HUES48 (cell line): Measurements from ENCODE around the gene MED29.
"Not testable (repeated sequence)": the region's sequence is repeated elsewhere in the genome, so short reads cannot be mapped to it uniquely, and the experiment has no call there.

ENCODE experiments used
- H3K27ac ChIP-seq: one replicate; pipeline ENCODE4 v1.7.0; 2013; ENCODE audit warnings: low read depth, low read length, inconsistent platforms
- H3K27me3 ChIP-seq: 2 replicates; pipeline ENCODE4 v1.6.1; 2013; ENCODE audit warnings: mild to moderate bottlenecking, low read length; ENCODE audit not compliant: control insufficient read depth, insufficient read depth
- H3K36me3 ChIP-seq: 2 replicates; pipeline ENCODE4 v1.6.1; 2013; ENCODE audit warnings: low read length; ENCODE audit not compliant: control insufficient read depth, insufficient read depth
- H3K4me1 ChIP-seq: 2 replicates; pipeline ENCODE4 v1.6.1; 2013; ENCODE audit warnings: mild to moderate bottlenecking, low read length; ENCODE audit not compliant: control insufficient read depth, insufficient read depth
- H3K4me3 ChIP-seq: 2 replicates; pipeline ENCODE4 v1.5.1; 2013; ENCODE audit warnings: mild to moderate bottlenecking, low read depth, low read length
- H3K9ac ChIP-seq: 2 replicates; pipeline ENCODE4 v1.6.1; 2013; ENCODE audit warnings: mild to moderate bottlenecking, low read depth, low read length, moderate library complexity
- H3K9me3 ChIP-seq: 2 replicates; pipeline ENCODE4 v1.6.1; 2013; ENCODE audit warnings: low read length; ENCODE audit not compliant: control insufficient read depth, insufficient read depth

Gene MED29

DNA sequence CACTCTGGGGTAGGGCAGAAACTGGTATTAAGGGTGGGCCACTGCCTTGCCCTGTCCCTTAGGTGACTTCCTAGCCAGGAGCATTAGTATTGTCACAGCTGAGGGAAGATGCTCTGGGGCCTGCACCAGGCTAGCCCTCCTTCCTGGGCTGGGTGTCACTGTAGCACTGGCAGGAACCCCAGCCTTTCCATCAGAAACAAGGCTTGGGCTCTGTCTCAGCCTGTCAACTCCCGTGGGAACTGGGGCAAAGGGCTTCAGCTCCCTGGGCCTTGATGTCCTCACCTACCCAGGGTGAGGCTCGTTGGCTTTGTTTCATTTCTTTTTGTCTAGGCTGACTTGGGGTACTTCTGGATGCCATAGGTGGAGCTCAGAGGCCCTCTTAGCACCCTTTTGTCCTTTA lies 18.2 kb upstream of the MED29 start:
- Histone ChIP-seq H3K9me3 (no peaks in the 10 kb centered on the region), H3K27ac (no peak overlapping the region), H3K9ac (no peak overlapping the region), H3K27me3 (no peaks in the 10 kb centered on the region), H3K4me1 (no peaks in the 10 kb centered on the region), H3K4me3 (no peak overlapping the region), H3K36me3 (peaks cover 81% of the 10 kb centered on the region)

DNA sequence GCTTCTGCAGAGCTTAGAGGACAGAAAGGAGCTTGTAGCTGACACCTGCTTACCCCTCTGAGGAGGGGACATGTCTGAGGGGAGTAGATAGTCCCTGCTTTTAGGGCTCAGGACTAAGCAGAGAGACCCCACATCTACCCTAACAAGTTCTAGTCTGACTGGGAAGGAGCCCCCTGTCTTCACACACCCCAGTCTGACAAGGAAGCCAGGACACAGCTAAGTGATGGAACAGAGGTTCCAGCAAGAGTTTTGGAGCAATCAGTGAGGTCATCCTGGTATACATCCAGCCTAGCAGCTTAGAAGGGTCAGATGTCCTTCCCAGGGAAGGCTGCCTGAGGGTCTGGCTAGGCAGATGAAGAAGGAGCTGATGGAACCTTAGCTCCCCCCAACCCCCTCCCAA lies 15.2 kb upstream of the MED29 start:
- Histone ChIP-seq H3K4me1 (no peaks in the 10 kb centered on the region), H3K9ac (no peak overlapping the region), H3K9me3 (no peaks in the 10 kb centered on the region)

DNA sequence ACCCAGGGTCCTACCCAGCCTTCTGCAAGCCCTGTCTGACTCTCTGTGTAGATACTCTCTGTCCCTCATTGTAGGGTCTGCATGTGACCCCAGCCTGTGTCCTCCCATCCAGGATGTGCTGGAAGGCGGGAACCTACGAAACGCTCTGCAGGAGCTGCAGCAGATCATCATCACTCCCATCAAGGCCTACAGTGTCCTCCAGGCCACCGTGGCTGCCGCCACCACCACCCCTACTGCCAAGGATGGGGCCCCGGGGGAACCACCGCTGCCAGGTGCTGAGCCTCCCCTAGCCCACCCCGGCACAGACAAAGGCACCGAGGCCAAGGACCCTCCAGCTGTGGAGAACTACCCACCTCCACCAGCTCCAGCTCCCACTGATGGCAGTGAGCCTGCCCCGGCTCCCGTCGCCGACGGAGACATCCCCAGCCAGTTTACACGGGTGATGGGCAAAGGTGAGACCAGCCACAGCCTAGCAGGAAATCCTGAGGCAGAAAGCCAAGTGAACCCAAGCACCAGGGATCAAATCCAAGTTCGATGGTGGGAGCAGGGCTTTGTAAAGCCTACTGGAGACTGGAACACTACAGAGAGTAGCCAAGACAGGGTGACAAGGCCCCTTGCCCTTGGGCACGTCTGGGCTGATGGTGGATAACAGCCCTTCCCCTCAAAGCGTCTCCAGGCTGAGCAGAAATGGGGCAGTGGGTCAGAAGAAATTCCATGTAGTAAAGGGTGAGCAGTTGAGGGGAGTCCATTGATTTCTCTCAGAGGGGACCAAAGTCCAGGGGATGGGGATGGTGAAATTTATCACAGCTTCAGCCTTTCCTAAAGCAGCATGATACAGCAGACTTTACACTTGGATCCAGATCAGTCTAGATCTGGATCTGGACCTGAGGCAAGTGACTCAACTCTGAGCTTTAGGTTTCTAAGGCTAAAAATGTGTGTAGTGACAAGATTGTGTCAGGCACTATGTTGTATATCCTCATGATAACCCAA lies 13.5 kb upstream of the MED29 start:
- H3K27me3 ChIP-seq: no peaks in the 10 kb centered on the region
- H3K27ac ChIP-seq: no peak overlapping the region
- no peak overlapping the region for H3K4me3 ChIP-seq
- peaks cover 81% of the 10 kb centered on the region for H3K36me3 ChIP-seq
- H3K9me3 ChIP-seq: no peaks in the 10 kb centered on the region
- H3K9ac ChIP-seq: no peak overlapping the region
- H3K4me1 ChIP-seq: no peaks in the 10 kb centered on the region

More for the DNA sequence above, 15.2 kb upstream of the MED29 start:
- H3K27me3 ChIP-seq: no peaks in the 10 kb centered on the region
- peaks cover 81% of the 10 kb centered on the region for H3K36me3 ChIP-seq
- H3K27ac ChIP-seq: no peak overlapping the region
- H3K4me3 ChIP-seq: no peak overlapping the region

DNA sequence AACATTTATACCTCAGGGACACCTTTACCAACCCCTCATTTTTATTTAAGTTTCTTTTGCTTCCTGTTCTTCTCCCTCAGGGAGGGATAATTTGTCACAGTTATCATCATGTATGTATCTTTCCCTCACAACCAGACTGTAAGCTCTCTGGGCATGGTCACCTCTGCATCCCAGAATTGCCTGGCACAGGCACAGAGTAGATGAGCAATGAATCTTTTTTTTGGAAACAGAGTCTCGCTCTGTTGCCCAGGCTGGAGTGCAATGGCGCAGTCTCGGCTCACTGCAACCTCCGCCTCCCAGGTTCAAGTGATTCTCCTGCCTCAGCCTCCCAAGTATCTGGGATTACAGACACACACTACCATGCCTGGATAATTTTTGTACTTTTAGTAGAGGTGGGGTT lies 11.8 kb upstream of the MED29 start:
- H3K4me1 ChIP-seq, H3K4me3 ChIP-seq, H3K27ac ChIP-seq, H3K27me3 ChIP-seq, H3K9ac ChIP-seq, H3K9me3 ChIP-seq: not testable (repeated sequence)
- H3K36me3 ChIP-seq: peaks cover 90% of the 10 kb centered on the region

DNA sequence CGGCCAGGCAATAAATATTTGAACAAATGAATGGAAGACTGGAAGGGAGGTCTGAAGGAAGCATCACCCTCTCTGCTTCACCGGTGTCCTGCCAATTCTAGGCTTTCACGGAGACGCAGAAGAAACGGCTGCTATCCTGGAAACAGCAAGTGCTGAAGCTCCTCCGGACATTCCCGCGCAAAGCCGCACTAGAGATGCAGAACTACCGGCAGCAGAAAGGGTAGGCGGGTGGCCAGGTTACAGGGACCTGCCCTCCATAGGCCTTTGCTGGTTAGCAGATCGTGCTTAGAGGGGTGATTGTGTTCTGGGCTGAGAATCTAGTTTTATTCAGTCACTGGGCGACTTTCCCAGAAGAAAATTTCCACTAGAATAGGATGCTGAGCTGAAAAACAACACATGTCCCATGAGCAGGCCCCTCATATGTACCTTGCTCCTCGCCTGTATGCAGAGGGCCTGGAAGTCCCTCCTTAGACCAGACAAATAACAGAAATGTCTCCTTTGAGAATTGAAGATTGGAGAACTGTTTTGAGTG lies 11.2 kb upstream of the MED29 start:
- no peak overlapping the region for H3K9ac ChIP-seq
- no peaks in the 10 kb centered on the region for H3K4me1 ChIP-seq
- H3K27ac ChIP-seq: no peak overlapping the region
- no peak overlapping the region for H3K4me3 ChIP-seq
- H3K9me3 ChIP-seq: no peaks in the 10 kb centered on the region
- H3K27me3 ChIP-seq: no peaks in the 10 kb centered on the region
- peaks cover 90% of the 10 kb centered on the region for H3K36me3 ChIP-seq

DNA sequence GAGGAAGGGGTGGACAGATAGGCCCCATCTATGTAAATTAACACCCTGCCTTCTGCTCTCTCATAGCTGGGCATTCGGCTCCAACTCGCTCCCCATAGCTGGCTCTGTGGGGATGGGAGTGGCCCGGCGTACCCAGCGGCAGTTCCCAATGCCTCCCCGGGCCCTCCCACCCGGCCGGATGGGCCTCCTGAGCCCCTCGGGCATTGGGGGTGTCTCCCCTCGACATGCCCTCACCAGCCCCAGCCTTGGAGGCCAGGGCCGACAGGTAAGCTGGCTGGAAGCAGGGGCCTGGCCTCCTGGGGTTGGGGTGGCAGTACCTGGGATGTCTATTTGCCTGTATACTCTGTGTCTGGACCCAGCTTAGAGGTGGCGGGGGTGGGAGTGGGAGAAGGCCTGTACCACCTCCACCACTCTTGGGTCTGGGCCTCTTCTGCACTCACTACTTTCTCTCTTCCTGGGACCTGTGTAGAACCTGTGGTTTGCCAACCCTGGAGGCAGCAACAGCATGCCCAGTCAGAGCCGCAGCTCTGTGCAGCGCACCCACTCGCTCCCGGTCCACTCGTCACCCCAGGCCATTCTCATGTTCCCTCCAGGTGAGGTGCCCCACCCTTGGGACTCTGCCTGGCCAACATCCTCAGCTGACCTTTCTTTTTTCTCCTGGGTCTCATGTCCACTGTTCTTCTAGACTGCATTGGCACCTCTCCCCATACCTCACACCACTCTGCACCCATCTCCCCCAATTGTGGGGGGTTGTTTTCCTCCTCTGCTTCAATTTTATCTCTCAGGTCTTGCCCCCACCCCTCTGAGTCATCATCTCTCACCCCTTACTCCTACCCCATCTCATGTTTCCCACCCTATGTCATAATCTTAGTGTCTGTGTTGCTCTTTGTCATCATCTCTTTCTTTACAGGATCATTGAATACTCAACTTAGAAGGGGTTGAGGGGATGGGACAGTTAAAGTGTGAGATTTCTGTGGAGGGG lies 10.4 kb upstream of the MED29 start:
- H3K4me3 ChIP-seq: no peak overlapping the region
- no peaks in the 10 kb centered on the region for H3K27me3 ChIP-seq
- no peaks in the 10 kb centered on the region for H3K4me1 ChIP-seq
- H3K9me3 ChIP-seq: no peaks in the 10 kb centered on the region
- no peak overlapping the region for H3K27ac ChIP-seq
- H3K9ac ChIP-seq: no peak overlapping the region
- H3K36me3 ChIP-seq: peaks cover 91% of the 10 kb centered on the region

DNA sequence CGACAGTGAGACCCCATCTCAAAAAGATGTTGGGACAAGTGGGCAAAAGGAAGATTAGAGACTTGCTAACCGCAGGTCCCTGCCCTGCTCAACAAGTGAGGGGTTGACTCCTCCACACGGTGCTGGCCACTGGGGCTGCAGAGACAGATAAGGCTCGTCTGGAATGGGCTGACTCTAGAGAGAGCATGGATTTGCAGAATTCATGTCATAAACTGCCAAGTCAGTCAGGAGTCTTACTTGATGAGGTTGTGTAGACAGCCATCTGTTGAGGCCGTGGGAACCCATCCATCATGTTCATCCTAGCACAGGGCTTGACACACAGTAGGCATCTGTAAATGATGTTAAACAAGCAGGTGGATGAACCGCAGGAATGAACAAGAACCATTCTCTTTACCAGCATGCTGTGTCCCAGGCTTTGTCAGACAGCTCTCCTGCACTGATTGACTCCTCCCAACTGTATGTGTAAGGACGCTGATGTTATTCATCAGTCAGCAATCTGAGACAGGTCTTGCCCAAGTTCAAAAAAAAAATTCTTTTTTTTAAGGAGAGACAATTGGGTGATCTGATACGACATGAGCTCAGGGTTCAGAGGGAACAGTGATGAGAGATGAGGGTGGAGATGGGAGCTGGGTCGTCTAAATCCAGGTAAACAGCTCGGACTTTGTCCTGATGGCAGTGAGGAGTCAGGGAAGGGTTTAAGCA lies 9.1 kb upstream of the MED29 start:
- H3K4me3 ChIP-seq: no peak overlapping the region
- H3K9me3 ChIP-seq: no peaks in the 10 kb centered on the region
- no peak overlapping the region for H3K9ac ChIP-seq
- no peaks in the 10 kb centered on the region for H3K27me3 ChIP-seq
- no peak overlapping the region for H3K27ac ChIP-seq
- H3K36me3 ChIP-seq: peaks cover 91% of the 10 kb centered on the region
- H3K4me1 ChIP-seq: no peaks in the 10 kb centered on the region

DNA sequence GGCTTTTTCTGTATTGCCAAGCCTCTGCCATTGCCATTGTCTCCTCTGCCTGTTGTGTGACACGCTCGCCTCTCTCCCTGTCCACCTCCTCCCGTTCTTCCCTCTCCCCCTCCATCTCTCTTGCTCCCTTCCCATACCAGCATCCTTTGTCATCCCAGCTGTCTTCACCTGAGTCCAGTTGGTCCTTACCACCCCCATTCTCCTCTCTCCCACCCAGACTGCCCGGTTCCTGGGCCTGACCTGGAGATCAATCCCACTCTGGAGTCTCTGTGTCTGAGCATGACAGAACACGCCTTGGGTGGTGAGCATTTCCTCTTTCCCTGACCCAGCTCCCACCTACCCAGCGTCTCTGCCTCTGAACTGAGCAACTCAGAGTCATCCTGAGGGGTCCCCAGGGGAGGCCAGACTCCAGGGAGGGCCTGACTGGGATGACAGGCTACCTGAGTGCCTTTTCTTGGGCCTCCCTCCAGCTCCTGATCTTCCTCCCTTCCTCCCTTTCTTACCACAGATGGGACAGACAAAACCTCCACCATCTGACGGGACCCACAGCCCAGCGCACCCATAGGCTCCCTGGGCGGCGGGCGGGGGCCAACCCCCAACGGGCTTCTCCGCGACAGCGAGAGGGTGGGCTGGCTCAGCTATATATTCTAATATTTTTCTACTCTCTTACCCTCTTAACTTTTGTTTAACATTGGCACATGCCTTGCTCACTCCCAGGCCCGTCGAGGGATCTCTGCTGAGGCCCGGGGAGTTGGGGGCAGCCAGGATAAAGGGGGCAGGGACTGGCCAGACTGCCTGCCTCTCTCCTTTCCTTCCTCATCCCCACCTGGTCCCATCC lies 8.0 kb upstream of the MED29 start:
- Histone ChIP-seq H3K9me3 (no peaks in the 10 kb centered on the region), H3K4me1 (no peaks in the 10 kb centered on the region), H3K27ac (no peak overlapping the region), H3K9ac (no peak overlapping the region), H3K27me3 (no peaks in the 10 kb centered on the region), H3K36me3 (peaks cover 89% of the 10 kb centered on the region), H3K4me3 (no peak overlapping the region)

DNA sequence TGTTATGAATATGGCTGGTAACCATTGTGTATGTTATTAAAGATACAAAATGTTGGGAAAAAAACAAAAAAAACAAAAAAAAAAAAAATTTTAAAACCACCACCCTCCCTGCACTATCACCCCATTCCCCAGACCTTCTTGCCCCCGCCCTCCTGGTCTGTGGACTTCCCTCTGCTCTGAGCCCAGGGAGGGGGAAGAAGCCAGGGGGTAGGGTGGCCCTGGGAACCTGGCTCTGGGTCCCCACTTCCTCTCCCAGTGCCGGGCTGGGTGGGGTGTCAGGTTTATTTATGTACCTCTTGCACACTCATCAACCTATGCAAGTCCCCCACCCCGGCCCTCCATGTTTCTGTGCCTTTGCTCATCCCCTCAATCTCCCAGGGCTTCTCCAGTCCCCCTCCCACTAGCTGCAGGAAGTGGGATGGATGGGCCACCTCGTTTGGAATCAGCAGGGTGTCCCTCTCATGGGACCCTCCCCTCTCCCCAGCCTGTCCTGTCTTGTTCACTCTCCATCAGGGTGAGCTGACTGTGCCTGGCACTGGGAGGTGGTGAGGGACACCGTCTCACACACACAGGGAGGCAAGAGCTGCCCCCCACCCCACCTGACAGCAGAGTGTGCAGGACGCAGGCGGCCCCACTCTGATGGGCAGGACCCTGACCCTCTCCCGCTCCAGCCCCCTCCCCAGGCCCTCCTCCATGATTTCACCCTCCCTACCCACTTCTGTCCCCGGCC lies 6.2 kb upstream of the MED29 start:
- no peak overlapping the region for H3K9ac ChIP-seq
- no peak overlapping the region for H3K4me3 ChIP-seq
- no peaks in the 10 kb centered on the region for H3K4me1 ChIP-seq
- no peaks in the 10 kb centered on the region for H3K9me3 ChIP-seq
- no peaks in the 10 kb centered on the region for H3K27me3 ChIP-seq
- no peak overlapping the region for H3K27ac ChIP-seq
- H3K36me3 ChIP-seq: peaks cover 89% of the 10 kb centered on the region
